Measurements from ENCODE around the gene KDR. TPM values are rescaled to one million over a fixed set of nuclear protein-coding genes. Genes with fewer than 3 reads are reported as not detected.
A peak's percentile ranks its signal among the peaks of the same experiment; 100 is the strongest.

The KDR gene
- polyA plus RNA-seq, 12 donors = 36.1 to 62.0 (median 55.1) TPM; not detected in 1

GRCh38 chr4:55125763-55126541 lies 557 bp upstream of the KDR start:
- peak; percentile 5 for DNase-seq

DNA sequence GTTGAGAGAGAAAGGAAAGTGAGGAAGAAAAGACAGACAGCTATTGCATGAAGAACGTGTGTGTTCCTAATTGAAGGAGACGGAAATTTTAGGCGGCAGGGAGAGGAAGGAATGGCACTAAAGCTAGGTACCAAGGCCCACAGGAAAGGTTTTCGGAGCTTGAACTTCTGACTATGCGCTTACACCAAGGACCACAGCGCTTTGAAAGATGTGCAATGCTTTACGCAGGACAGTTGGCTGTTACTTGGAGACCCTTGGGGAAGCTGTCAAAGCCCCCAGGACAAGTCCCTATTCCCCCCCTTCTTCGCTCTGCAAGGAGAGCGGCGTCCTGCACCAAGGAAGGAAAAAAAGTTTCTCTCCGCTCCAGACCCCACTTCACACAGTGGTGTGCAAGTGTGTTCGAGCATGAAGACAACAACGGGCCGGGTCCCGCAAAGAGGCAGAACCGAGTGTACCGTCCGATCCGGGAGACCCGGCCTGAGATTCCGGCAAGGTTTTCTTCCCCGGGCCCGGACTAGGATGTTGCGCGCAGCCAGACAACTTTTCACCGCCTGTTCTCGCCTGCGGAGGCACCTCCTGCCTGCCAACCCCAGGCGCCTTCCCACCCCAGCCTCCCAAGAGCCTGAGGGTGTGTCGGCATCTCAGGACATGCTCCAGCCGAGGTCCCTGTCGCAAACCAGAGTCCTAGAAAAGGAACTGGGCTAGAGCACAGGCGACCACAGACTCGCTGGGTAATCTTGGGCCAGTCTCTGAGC lies 896 bp downstream of the KDR start:
- no peak for DNase-seq

DNA sequence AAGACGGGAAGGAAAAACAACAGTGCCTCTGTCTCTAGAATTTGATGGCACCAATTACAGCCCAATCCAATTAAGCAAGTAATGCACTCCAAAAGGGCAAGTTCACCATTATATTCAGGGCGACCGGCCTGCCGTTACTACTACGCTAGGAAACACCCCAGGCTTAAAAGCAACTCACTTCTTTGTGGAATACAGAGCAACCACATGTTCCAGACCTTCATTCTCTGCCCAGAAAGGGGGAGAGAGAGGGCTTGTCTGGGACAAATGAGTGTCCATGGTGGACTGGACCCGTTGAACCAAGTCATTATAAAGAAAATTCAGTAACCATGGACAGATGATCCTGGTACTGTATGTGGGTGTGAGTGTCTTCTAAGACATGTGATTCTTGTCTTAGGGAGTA lies 1.6 kb downstream of the KDR start:
- DNase-seq = no peak

DNA sequence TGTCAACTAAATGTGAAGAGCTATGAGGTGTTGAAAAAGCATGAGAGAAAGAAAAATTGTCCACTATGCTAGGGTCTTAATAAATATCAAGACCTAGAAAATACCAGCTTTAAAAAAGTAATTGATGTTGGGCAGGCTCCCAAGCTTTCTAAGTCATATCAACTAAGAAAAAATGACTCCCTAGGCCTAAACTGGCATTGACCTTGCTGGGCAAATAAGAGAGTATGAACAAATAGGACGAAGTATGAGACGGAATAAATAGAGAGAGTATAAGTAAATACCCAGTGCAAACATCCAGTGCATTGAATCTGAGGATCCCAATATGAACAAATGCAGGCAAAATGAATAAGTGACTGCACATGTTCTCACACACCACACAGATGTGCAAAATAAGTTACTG lies 3.2 kb downstream of the KDR start:
- no peak for DNase-seq

DNA sequence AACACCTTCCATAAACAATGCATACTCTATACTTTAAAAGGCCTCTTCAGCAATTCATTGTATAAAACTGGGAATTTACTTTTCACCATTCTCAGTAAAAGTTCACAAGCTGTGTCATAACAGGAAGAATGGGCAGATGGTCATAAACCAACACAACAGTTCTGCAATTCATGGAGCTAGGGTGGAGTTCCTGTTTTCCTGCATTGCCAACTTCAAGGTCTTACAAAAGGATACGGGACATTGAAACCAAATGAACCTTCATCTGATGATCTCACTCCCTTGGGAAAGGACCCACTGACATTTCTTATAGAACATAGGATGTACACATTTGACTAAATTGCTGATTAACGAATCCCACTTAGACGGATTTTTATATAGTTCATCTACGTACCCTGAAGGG lies 4.1 kb downstream of the KDR start:
- DNase-seq = no peak

DNA sequence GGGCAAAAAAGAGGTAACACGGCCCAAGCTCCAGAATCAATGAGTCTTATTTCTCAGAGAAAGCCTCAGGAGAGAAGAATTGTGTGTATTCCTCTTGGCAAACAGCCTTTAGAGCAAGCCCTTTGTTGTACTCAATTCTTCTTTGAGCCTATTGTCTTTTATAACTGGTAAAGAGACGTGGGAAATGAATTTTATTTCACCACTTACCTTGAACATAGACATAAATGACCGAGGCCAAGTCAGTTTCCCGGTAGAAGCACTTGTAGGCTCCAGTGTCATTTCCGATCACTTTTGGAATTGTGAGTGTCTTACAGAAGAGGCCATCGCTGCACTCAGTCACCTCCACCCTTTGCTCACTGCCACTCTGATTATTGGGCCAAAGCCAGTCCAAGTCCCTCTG lies 7.0 kb downstream of the KDR start:
- no peak for DNase-seq

DNA sequence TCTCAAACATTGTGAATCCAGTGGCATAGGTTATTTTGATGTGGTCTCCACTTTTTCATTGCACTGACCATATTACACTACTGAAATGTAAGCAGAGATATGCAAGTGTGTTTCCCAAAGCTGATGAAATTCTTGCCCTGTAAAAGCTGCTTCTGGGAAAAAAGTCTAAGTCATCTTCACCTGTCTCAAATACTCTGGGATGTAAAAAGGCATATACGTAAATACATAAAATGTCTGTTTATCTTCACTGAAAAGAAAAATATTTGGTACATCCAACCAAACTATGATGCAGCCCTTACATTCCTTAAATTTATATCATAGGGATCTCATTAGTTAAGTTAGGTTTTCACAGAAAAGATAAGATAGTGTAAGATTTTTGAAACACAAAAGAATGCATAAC lies 7.9 kb downstream of the KDR start:
- DNase-seq = no peak

DNA sequence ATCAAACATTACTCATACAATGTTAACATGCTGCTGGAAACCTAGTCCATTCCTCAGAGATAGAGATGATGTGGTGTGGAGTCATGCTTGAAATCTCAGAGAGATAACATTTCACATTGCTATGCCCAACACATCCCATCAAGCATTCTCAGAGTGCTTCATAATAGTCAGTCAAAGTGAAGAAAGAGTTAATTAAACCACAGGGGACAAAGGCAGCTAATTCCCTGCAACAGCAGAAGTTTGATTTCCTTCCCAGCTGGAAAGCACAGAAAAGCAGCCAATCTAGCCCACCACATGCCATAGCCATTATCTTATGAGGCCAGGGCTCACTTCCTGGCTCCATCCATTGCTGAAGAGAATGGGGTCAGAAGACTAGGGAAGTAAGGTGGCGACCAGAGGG lies 8.9 kb downstream of the KDR start:
- DNase-seq = no peak

- no peak for DNase-seq
Measured at GRCh38 chr4:55111601-55112000, 13.8 kb downstream of the KDR start.

- DNase-seq = no peak
Measured at GRCh38 chr4:55110131-55110530, 15.3 kb downstream of the KDR start.

- DNase-seq = no peak
Measured at GRCh38 chr4:55107054-55107453, 18.3 kb downstream of the KDR start.

GRCh38 chr4:55103224-55103623 lies 22.2 kb downstream of the KDR start:
- DNase-seq = no peak

GRCh38 chr4:55099816-55100215 lies 25.6 kb downstream of the KDR start:
- no peak for DNase-seq

DNA sequence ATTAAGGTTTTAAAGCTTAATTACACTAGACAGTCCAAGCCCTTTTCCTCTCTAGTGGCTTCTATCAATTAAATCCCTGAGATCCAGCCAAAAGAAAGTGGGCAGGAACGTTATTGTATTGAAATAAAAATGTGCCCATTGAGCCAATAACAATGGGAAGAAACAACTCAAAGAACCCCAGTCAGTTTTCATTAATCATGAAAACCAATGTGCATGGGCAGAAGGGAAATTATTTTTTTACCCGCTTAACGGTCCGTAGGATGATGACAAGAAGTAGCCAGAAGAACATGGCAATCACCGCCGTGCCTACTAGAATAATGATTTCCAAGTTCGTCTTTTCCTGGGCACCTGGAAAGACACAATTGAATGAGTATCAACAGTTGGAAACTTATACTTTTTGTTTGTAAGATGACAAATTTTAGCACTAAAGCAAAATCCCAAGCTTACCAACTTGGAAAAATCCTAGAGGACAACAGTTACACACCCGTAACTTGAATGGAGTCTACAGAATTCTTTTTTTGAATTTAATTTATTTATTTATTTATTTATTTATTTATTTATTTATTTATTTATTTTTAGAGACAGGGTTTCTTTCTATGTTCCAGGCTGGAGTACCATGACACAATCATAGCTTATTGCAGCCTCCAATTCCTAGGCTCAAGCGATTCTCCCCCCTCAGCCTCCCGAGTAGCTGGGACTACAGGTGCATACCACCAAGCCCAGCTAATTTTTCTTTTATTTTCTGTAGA lies 26.8 kb downstream of the KDR start:
- DNase-seq = no peak

DNA sequence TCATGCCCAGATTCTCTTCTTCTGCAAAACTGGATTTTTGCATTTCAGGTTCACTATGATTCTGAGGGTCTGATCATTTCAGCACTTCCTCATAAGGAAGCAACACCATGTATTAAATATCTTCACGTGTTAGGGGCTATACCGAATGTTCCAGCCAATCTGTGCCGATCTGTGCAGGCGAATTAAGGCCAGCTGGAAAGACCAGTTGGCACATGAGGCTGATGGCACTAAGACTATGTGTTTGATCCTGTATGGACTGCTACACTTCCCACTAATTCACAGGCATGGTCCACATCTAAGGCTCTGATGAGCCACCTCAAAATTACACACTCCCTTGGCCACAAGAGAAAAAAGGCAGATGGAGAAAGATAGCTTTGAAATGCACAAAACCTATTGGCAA lies 28.8 kb downstream of the KDR start:
- no peak for DNase-seq

DNA sequence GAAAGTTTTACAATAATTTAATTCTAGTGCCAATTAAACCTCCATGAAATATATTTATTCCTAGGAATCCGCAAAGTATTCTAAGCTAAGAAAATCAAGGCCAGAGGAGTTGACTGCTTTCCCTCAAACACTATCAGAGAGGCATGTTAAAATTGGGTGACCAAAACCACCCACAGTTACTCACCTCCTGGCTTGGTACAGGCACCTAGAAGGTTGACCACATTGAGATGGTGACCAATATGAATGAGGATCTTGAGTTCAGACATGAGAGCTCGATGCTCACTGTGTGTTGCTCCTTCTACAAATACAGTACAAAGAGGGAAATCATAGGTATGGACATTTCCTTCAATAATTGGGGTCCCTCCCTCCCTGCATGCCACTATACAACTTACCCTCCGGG lies 29.4 kb downstream of the KDR start:
- no peak for DNase-seq

- no peak for DNase-seq
Measured at GRCh38 chr4:55092504-55092903, 32.9 kb downstream of the KDR start.

- DNase-seq = no peak
Measured at GRCh38 chr4:55089916-55090315, 35.5 kb downstream of the KDR start.

GRCh38 chr4:55087913-55088260 lies 37.5 kb downstream of the KDR start:
- no peak for DNase-seq

GRCh38 chr4:55087009-55087912 lies 38.1 kb downstream of the KDR start:
- peak; percentile 65 for DNase-seq

GRCh38 chr4:55086578-55086977 lies 38.8 kb downstream of the KDR start:
- DNase-seq = no peak

DNA sequence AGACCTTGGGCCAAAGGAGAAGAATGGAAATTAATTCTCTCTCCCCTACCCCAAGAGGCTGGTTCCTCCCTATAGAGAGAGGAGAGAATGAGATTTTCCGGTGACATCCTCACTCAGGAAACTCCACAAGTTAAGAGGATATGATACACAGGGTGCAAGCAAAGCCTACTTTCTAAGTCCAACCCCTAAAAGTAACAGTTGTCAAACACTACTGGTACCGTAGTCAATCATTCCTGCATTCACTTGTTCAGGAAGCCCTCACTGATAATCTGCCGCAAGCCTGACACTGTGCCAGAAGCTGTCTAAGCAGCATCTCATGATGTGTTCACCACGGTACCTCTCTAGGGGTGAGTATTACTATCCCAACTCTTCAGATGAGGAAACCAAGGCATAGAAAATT lies 41.7 kb downstream of the KDR start:
- no peak for DNase-seq

Measured in muscle of arm (tissue), 12 donors.